A549 (cell line): Measurements from ENCODE around the gene EPN2.

Experiments
- CBX8 ChIP-seq: fragments of 200-600 bp; sonication (generic); IDR thresholded peaks from 2 replicates; pipeline ENCODE4 v1.6.1; 2016
- CHD4 ChIP-seq: fragments of 200-600 bp; sonication (generic); IDR thresholded peaks from 2 replicates; pipeline ENCODE4 v1.6.1; 2016; ENCODE audit warnings: antibody characterized with exemption, mild to moderate bottlenecking, borderline replicate concordance
- CTCF ChIP-seq: fragments of >200 bp; sonication (Bioruptor Twin); formaldehyde crosslinking; IDR thresholded peaks from 3 replicates; pipeline ENCODE4 v1.5.1; 2016
- ELK1 ChIP-seq: fragments of 150-350 bp; IDR thresholded peaks from 2 replicates; pipeline ENCODE4 v1.6.1; 2014; ENCODE audit warnings: low read depth, mild to moderate bottlenecking, low read length
- EP300 ChIP-seq, 2 experiments: fragments of >200 bp; sonication (Bioruptor Twin); formaldehyde crosslinking; IDR thresholded peaks; 2 replicates in 1 of 2; 3 replicates in 1 of 2; pipeline ENCODE4 v1.6.1; 2016 to 2017
- JUN ChIP-seq, 2 experiments: fragments of >200 bp; sonication (Bioruptor Twin); formaldehyde crosslinking; IDR thresholded peaks; 2 replicates in 1 of 2; 3 replicates in 1 of 2; pipeline ENCODE4 v1.6.1; 2016 to 2017
- POLR2A ChIP-seq: IDR thresholded peaks from 2 replicates; pipeline ENCODE4 v1.6.1; 2012; ENCODE audit warnings: mild to moderate bottlenecking, low read length
- REST ChIP-seq: fragments of 200-600 bp; sonication (generic); IDR thresholded peaks from 2 replicates; pipeline ENCODE4 v1.6.1; 2016; ENCODE audit warnings: antibody characterized with exemption, mild to moderate bottlenecking, moderate library complexity
- ZFP36 ChIP-seq: fragments of 450-650 bp; IDR thresholded peaks from 2 replicates; pipeline ENCODE4 v1.6.1; 2014; ENCODE audit warnings: borderline replicate concordance; ENCODE audit not compliant: partially characterized antibody

- TF ChIP-seq POLR2A (no peak), CTCF (no peak), EP300 (IDR thresholded peaks at IDR 0.05) (no peak), JUN (IDR thresholded peaks at IDR 0.05) (no peak), REST (no peak), ZFP36 (no peak), CBX8 (no peak), CHD4 (no peak), ELK1 (no peak)
These were observed 48.2 kb downstream of the EPN2 start for GRCh38 chr17:19285213-19285900.
